C4-2B (cell line): ENCODE measurements around the gene ZZZ3.

Experiments used
- H3K27ac ChIP-seq: fragments of 450-650 bp; 2 replicates; pipeline ENCODE4 v1.5.1; 2017
- ZFX ChIP-seq: fragments of 450-650 bp; IDR thresholded peaks from 2 replicates; pipeline ENCODE4 v1.6.1; 2017
- TF ChIP-seq, protein P1 (sequence below): fragments of 450-650 bp; conservative IDR thresholded peaks from 2 replicates; pipeline ENCODE4 v1.5.1; 2017; ENCODE audit warnings: mild to moderate bottlenecking

Gene ZZZ3

DNA sequence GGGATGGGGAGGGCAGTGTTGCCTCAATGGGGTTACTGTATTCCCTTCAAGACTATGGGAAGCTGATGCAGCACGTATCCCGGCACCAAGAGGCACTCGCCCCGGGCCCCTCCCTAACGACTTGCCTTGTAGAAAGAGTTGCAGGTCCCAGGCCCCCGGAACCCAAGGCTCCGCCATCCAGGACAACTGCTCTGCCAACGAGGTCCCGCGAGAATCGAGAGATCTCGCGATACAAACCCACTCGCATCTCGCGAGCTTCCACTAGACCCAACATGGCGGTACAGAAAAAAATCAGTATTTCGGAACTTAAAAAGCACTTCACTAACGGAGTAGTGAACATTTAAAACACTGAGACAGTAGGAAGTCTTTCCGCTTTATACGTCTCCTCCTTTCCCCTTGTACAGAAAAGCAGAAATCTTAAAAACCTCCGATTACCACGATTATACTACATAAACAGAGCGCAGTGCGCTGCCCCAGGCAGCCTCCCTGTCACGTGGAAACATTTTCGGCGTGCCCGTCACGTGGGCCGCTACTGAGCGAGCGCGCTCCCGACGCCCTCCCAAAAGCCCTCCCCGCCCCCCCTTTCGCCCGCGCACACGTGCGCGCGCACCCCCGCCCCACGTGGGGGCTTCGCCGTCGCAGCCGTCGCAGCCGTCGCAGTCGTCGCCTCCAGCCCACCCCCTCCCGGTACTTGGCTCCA lies at the start of gene ZZZ3:
Gene ZZZ3, minus strand, starts transcription at position 199 of the 700 bp plus-strand sequence. CDS start 49,304 bp downstream, outside the sequence.
- H3K27ac ChIP-seq = peak within 1 kb of the TSS; percentile 94
- TF ChIP-seq, protein P1, sequence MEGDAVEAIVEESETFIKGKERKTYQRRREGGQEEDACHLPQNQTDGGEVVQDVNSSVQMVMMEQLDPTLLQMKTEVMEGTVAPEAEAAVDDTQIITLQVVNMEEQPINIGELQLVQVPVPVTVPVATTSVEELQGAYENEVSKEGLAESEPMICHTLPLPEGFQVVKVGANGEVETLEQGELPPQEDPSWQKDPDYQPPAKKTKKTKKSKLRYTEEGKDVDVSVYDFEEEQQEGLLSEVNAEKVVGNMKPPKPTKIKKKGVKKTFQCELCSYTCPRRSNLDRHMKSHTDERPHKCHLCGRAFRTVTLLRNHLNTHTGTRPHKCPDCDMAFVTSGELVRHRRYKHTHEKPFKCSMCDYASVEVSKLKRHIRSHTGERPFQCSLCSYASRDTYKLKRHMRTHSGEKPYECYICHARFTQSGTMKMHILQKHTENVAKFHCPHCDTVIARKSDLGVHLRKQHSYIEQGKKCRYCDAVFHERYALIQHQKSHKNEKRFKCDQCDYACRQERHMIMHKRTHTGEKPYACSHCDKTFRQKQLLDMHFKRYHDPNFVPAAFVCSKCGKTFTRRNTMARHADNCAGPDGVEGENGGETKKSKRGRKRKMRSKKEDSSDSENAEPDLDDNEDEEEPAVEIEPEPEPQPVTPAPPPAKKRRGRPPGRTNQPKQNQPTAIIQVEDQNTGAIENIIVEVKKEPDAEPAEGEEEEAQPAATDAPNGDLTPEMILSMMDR = no peak
- TF ChIP-seq ZFX = no peak

DNA sequence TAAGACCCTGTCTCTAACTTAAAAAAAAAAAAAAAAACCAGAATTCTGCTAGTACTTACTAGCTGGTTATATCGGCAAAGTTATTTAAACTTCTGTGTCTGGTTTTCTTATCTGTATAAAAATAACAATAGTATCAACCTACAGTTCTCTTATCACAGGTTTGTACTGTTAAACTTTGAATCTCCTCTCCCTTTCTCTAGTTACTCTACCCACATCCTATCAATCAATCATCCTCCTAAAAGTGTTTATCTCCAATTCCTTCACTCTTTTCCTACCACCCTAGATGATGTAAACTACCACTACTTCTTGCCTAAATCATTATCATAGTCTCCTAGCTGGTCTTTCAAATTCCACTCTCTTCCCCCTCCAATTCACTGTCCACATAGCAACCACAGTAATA lies 49.6 kb upstream of the ZZZ3 start:
- TF ChIP-seq, protein P1 = no peak
- TF ChIP-seq ZFX = no peak
- no peak overlapping the region for H3K27ac ChIP-seq

DNA sequence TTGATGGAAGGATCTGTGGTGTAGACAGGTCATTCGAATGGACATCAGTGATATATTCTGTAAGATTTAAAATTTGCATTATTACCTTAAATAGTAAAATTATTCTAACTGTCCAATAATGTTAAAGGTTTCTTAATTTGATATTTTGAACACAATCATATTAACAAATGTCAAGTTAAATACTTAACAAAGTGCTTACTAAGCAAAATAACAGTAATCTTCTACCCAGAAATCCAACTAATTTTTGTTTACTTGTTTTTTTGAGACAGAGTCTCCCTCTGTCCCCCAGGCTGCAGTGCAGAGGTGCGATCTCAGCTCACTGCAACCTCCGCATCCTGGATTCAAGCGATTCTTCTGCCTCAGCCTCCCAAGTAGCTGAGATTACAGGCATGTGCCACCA lies 43.2 kb upstream of the ZZZ3 start:
- TF ChIP-seq ZFX = no peak
- TF ChIP-seq, protein P1 = no peak
- H3K27ac ChIP-seq = no peak overlapping the region

DNA sequence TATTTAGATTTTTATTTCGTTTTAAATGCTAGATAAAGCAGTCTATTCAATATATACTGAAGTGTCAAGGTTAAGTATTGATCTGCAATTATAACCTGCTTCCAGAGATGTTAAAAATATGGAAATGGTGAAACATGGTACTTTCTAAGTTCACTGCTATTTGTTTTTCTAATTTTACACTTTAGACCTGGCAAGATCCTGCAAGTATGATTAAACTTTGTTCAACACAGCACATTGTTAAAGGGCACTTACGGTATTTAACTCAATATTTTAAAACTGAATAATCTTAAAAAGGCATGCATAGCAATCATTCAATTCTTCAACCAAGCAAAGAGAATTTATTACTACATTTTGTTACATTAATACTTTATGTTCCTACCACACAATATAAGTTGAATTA lies 35.7 kb upstream of the ZZZ3 start:
- H3K27ac ChIP-seq = no peak overlapping the region
- TF ChIP-seq ZFX = no peak
- TF ChIP-seq, protein P1 = no peak

DNA sequence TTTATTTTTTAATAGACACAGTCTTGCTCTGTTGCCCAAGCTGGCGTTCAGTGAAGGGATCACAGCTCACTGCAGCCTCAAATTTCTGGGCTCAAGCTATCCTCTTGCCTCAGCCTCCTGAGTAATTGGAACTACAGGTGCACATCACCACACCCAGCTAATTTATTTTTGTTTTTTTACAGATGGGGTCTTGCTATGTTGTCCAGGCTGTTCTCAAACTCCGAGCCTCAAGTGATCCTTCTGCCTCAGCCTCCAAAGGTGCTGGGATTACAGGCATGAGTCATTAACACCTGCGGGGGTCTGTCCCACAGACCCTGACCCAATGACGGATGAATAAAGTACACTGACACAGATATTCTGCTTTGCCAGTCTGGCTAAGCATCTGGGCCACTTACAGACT lies 33.6 kb upstream of the ZZZ3 start:
- TF ChIP-seq, protein P1 = no peak
- no peak for TF ChIP-seq ZFX
- no peak overlapping the region for H3K27ac ChIP-seq

DNA sequence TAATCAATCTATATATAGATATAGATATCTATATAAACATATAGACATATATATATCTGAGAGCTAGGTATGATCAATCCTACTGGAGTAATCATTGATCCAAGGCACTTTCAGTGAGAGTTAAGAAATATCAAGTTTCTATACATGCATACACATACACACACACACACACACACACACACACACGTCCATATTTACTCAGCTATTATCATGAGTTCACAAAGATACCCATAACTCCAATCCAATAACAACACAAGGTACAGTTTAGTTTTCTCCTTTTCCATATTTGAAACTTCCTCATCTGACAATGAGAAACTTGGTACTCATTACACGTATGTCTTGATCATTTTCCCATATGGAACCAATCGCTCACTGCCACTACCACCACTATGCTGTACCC lies 27.3 kb upstream of the ZZZ3 start:
- TF ChIP-seq, protein P1 = no peak
- TF ChIP-seq ZFX = no peak
- H3K27ac ChIP-seq = no peak overlapping the region

DNA sequence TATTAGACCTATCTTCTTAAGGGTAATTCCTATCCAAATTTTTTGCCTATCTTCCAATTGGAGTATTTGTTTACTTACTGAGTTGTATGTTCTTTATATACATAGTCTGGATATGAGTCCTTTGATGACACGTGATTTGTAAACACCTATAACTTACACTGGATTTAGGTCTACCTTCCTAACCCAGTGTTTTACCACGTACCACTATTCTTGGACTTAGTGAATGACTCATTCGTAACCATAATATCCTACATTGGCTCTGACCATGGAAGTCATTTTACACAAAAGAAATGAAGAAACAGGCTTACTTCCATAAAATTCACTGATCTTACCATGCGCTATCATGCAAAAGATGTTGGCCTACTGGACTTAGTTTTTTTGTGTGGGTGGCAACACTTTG lies 23.9 kb upstream of the ZZZ3 start:
- no peak for TF ChIP-seq ZFX
- TF ChIP-seq, protein P1 = no peak
- H3K27ac ChIP-seq = no peak overlapping the region
